GM12892 (cell line): ENCODE results near the gene SCN10A.

Source experiments
- DNase-seq: peaks from one replicate; pipeline ENCODE4 v3.0.0; 2011; ENCODE audit not compliant: insufficient read length
- FAIRE-seq: peaks from 2 replicates; lab custom pipeline; 2011; peaks lifted over from hg19 to GRCh38; lab: Jason Lieb, UNC
- POLR2A ChIP-seq: IDR thresholded peaks from 2 replicates; pipeline ENCODE4 v1.6.1; 2011; ENCODE audit warnings: low read depth, low read length, control low read depth
- POLR2AphosphoS5 ChIP-seq: IDR thresholded peaks from 2 replicates; pipeline ENCODE4 v1.6.1; 2011; ENCODE audit warnings: low read depth, low read length, control low read depth
- TAF1 ChIP-seq: IDR thresholded peaks from 2 replicates; pipeline ENCODE4 v1.6.1; 2011; ENCODE audit warnings: low read depth, mild to moderate bottlenecking, control low read depth, low read length, borderline replicate concordance

The SCN10A gene

DNA sequence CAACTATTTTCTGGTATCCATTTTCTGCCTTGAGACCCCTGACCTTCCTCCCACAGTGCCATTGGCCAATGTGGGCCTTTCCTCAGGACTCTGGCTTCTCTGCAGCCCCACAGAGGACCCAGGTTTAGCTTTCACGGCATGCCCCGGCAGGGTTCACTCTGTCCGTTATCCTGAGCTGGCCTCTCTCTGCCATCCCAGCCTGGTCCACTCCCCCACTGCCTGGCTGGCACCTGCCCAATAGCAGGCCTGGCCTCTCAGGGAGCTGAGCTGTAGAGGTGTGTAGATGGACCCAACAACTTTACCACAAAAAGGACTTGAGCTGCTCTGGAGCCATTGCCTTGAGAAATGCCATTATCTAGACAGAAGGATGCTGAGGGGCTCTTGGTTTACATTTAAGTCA lies 57.5 kb downstream of the SCN10A start:
- DNase-seq, result no peak
- FAIRE-seq, result no peak
- TF ChIP-seq POLR2AphosphoS5, result no peak
- no peak for TF ChIP-seq TAF1
- no peak for TF ChIP-seq POLR2A

GRCh38 chr3:38757721-38758120 lies 58.3 kb downstream of the SCN10A start:
- no peak for FAIRE-seq
- no peak for TF ChIP-seq POLR2AphosphoS5
- TF ChIP-seq TAF1, result no peak
- TF ChIP-seq POLR2A, result no peak
- DNase-seq, result no peak

GRCh38 chr3:38756892-38757291 lies 59.1 kb downstream of the SCN10A start:
- FAIRE-seq (no peak), DNase-seq (no peak)
- TF ChIP-seq TAF1 (no peak), POLR2A (no peak), POLR2AphosphoS5 (no peak)

DNA sequence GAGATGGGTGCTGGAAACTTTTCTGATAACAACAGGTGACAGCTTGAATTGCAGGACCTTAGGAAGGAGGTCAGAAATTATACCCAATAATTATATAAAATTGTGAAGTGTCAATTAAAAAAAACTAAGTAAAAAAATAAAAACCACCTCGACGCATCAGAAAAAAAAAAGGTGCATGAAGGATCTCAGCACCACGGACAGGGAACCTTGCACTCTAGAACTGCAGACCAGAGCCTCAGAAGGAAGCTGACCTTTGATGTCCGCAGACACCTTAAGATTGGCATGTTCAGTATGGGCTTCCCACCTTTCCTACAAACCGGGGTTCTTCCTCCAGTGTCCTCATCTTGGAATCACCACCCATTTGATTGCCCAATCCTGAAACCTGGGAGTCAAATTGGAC lies 60.9 kb downstream of the SCN10A start:
- FAIRE-seq (no peak), DNase-seq (no peak)

GRCh38 chr3:38746641-38747040 lies 69.4 kb downstream of the SCN10A start:
- FAIRE-seq, result no peak
- TF ChIP-seq POLR2AphosphoS5, result no peak
- TF ChIP-seq POLR2A, result no peak
- TF ChIP-seq TAF1, result no peak
- no peak for DNase-seq

More for the DNA sequence above, 60.9 kb downstream of the SCN10A start:
- TF ChIP-seq POLR2A (no peak), POLR2AphosphoS5 (no peak), TAF1 (no peak)

GRCh38 chr3:38743043-38743442 lies 73.0 kb downstream of the SCN10A start:
- TF ChIP-seq POLR2A (no peak), POLR2AphosphoS5 (no peak), TAF1 (no peak)
- DNase-seq (no peak), FAIRE-seq (no peak)

DNA sequence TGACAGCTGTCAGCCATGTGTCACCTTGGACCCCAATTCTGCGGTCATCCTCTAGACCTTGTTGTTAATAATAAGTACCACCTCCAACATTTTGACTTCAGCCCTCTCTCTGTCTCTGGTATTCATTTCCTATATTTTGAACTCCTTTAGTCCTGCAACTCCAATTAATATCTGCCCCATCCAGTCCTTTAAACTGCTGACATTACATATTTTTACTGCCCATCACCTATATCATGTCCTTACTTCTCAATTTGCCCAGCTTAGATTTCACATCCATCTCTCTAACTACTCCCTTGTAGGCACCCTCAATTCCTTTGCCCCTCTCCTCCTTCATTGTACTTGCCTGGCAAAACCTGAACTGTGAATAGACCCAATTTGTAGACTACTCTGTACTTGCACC lies 73.5 kb downstream of the SCN10A start:
- DNase-seq (no peak), FAIRE-seq (no peak)
- no peak for TF ChIP-seq TAF1
- TF ChIP-seq POLR2AphosphoS5, result no peak
- TF ChIP-seq POLR2A, result no peak

- DNase-seq (no peak), FAIRE-seq (no peak)
- TF ChIP-seq POLR2AphosphoS5, result no peak
- TF ChIP-seq TAF1, result no peak
- TF ChIP-seq POLR2A, result no peak
Measured at GRCh38 chr3:38740537-38740936, 75.5 kb downstream of the SCN10A start.

DNA sequence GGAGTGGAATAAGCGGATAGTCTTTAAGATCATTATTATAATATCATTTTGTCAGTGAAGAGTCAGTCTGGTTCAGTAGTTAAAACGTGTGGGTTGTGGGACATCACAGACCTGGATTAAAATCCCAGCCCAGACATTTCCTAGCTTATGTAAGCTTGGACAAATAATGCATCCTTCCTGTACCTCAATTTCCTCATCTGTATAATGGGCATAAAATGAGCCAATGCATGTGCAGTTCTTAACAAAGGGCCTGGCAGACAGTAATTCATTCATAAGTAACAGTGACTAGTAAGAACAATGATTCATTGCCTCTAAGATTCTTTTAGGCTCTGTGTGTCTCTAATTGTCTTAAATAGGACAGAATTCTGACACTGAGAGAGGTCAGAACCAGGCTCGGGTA lies 76.1 kb downstream of the SCN10A start:
- no peak for FAIRE-seq
- TF ChIP-seq POLR2AphosphoS5, result no peak
- no peak for TF ChIP-seq TAF1
- TF ChIP-seq POLR2A, result no peak
- no peak for DNase-seq

- DNase-seq (no peak), FAIRE-seq (no peak)
- TF ChIP-seq TAF1 (no peak), POLR2AphosphoS5 (no peak), POLR2A (no peak)
Measured at GRCh38 chr3:38739396-38739689, 76.7 kb downstream of the SCN10A start.

DNA sequence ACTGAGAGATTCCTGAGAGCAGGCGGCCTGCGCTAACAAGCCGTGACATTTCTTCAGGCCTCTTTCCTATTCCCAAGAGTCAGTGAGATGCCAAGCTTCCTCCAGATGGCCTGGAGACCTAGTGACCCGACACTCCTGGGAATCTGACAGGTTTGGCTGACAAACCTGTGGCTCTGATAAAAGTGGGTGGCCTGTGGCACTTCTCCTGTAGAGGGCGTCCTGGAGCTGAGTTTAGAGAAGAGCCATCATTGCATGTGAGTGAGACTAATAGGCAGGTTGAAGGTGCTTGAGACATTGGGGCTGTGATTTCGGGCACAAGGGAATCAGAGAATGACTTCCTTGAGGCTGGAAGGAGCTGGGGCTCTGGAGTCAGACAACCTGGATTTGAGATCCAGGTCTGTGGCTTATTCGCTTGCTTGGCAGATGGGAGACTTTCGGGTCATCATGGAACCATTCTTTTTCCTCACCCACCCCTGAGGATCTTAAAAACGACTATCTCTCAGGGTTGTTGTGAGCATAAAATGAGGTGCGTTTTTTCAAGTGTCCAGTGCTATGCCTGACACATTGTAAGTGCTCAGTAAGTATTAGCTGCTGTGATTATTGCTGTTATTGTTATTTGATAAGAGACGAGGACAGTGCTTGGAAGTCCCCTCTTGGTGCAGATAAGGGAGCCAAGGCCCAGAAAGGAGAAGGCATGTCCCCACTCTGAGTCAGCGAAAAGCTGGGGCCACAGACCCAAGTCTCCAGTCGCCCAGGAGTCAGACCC lies 77.2 kb downstream of the SCN10A start:
- TF ChIP-seq POLR2AphosphoS5 (no peak), POLR2A (no peak), TAF1 (no peak)
- FAIRE-seq, result no peak
- DNase-seq, result no peak

DNA sequence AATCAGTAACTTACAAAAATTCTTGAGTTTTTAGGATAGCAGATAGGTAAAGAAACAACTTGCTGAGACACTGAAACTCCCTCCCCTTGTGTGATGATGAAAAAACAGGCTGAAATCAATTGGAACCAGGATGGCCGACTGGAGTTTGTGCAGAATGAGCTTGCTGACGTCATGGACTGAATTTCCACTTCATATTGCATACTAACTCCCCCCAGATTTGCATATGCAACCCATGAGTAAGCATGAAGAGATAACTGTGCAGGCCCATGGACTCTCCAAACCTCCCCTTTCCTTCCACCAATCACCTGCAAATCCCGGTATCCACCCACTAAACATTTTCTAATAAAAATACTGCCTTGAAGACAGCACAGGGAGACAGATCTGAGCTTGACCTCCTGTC lies 84.5 kb downstream of the SCN10A start:
- FAIRE-seq (no peak), DNase-seq (no peak)
- TF ChIP-seq POLR2A (no peak), POLR2AphosphoS5 (no peak), TAF1 (no peak)

- TF ChIP-seq POLR2A (no peak), POLR2AphosphoS5 (no peak), TAF1 (no peak)
- DNase-seq, result no peak
- FAIRE-seq, result no peak
Measured at GRCh38 chr3:38730281-38730680, 85.7 kb downstream of the SCN10A start.

GRCh38 chr3:38728008-38728407 lies 88.0 kb downstream of the SCN10A start:
- no peak for TF ChIP-seq TAF1
- no peak for TF ChIP-seq POLR2AphosphoS5
- no peak for TF ChIP-seq POLR2A
- DNase-seq (no peak), FAIRE-seq (no peak)

DNA sequence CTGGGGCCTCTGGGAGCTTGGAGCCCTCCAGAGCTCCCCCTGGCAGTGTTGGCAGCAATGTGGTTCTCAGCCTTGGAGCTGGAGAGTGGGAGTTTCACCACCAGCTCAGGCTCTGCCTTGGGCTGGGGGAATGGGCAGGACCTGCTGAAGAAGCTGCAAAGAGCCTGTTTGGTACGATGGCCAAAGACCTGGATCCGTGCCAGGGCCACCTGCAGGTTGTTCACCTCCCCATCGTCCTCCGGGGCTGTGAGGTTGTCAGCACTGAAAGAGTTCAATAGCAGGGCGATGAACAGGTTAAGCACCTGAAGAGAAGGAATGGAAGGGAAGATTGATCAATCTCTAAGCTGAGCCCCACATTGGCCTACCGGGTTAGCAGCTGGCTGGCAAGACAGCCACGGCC lies 89.3 kb downstream of the SCN10A start:
- TF ChIP-seq POLR2A (no peak), POLR2AphosphoS5 (no peak), TAF1 (no peak)
- FAIRE-seq, result no peak
- DNase-seq, result no peak
